ENCODE measurements around the gene RAC2.

RAC2 gene

GRCh38 chr22:37275134-37275533 lies 31.1 kb upstream of the RAC2 start:
- DNase-seq, result no peak

GRCh38 chr22:37274380-37274862 lies 30.4 kb upstream of the RAC2 start:
- peak; percentile 79 for DNase-seq

- DNase-seq, result no peak
Observed at GRCh38 chr22:37273846-37274225, 29.8 kb upstream of the RAC2 start.

- DNase-seq, result peak; percentile 76
Observed at GRCh38 chr22:37273126-37273845, 29.2 kb upstream of the RAC2 start.

- no peak for DNase-seq
Observed at GRCh38 chr22:37270928-37271650, 27.0 kb upstream of the RAC2 start.

GRCh38 chr22:37269936-37270678 lies 26.0 kb upstream of the RAC2 start:
- DNase-seq, result peak; percentile 74

- peak; percentile 46 for DNase-seq
Observed at GRCh38 chr22:37267661-37268413, 23.8 kb upstream of the RAC2 start.

GRCh38 chr22:37267135-37267587 lies 23.1 kb upstream of the RAC2 start:
- DNase-seq, result peak; percentile 76

GRCh38 chr22:37266581-37267134 lies 22.6 kb upstream of the RAC2 start:
- DNase-seq, result no peak

GRCh38 chr22:37263966-37264887 lies 20.2 kb upstream of the RAC2 start:
- DNase-seq, result no peak

GRCh38 chr22:37262346-37262745 lies 18.3 kb upstream of the RAC2 start:
- DNase-seq, result no peak

GRCh38 chr22:37260901-37261336 lies 16.9 kb upstream of the RAC2 start:
- DNase-seq, result peak; percentile 81

GRCh38 chr22:37260155-37260795 lies 16.2 kb upstream of the RAC2 start:
- DNase-seq, result no peak

GRCh38 chr22:37259540-37260029 lies 15.5 kb upstream of the RAC2 start:
- peak; percentile 78 for DNase-seq

- peak; percentile 53 for DNase-seq
Observed at GRCh38 chr22:37258753-37259401, 14.8 kb upstream of the RAC2 start.

- DNase-seq, result no peak
Observed at GRCh38 chr22:37258005-37258752, 14.1 kb upstream of the RAC2 start.

- DNase-seq, result no peak
Observed at GRCh38 chr22:37256075-37256726, 12.1 kb upstream of the RAC2 start.

GRCh38 chr22:37255558-37256006 lies 11.5 kb upstream of the RAC2 start:
- no peak for DNase-seq

- peak; percentile 71 for DNase-seq
Observed at GRCh38 chr22:37254867-37255233, 10.8 kb upstream of the RAC2 start.

Data from OCI-M1 (cell line).